IPS-18c (cell line): ENCODE measurements around the gene RGS9.

Experiments used
- H3K4me3 ChIP-seq: 2 replicates; pipeline ENCODE4 v1.7.0; 2013; ENCODE audit warnings: low read depth, mild to moderate bottlenecking, low read length, moderate library complexity; ENCODE audit not compliant: insufficient read depth
- H3K9me3 ChIP-seq: one replicate; pipeline ENCODE4 v1.6.1; 2013; ENCODE audit warnings: mild to moderate bottlenecking, low read length, moderate library complexity; ENCODE audit not compliant: control insufficient read depth, insufficient read depth

Gene RGS9

GRCh38 chr17:65219124-65219523 lies 82.0 kb downstream of the RGS9 start:
- no peak overlapping the region for H3K4me3 ChIP-seq
- no peaks in the 10 kb centered on the region for H3K9me3 ChIP-seq

- no peak overlapping the region for H3K4me3 ChIP-seq
- no peaks in the 10 kb centered on the region for H3K9me3 ChIP-seq
These were observed 82.5 kb downstream of the RGS9 start for GRCh38 chr17:65219707-65220106.

- Histone ChIP-seq H3K4me3 (no peak overlapping the region), H3K9me3 (no peaks in the 10 kb centered on the region)
These were observed 83.6 kb downstream of the RGS9 start for GRCh38 chr17:65220732-65221131.

GRCh38 chr17:65222214-65222738 lies 85.1 kb downstream of the RGS9 start:
- Histone ChIP-seq H3K9me3 (no peaks in the 10 kb centered on the region), H3K4me3 (no peak overlapping the region)

- H3K4me3 ChIP-seq, result no peak overlapping the region
- H3K9me3 ChIP-seq, result no peaks in the 10 kb centered on the region
These were observed 87.9 kb downstream of the RGS9 start for GRCh38 chr17:65225061-65225460.

GRCh38 chr17:65226227-65226626 lies 89.1 kb downstream of the RGS9 start:
- H3K9me3 ChIP-seq, result no peaks in the 10 kb centered on the region
- H3K4me3 ChIP-seq, result no peak overlapping the region

GRCh38 chr17:65227637-65228036 lies 90.5 kb downstream of the RGS9 start:
- Histone ChIP-seq H3K9me3 (no peaks in the 10 kb centered on the region), H3K4me3 (no peak overlapping the region)

- no peaks in the 10 kb centered on the region for H3K9me3 ChIP-seq
- no peak overlapping the region for H3K4me3 ChIP-seq
These were observed 91.1 kb downstream of the RGS9 start for GRCh38 chr17:65228287-65228686.

- H3K9me3 ChIP-seq, result no peaks in the 10 kb centered on the region
- H3K4me3 ChIP-seq, result no peak overlapping the region
These were observed 91.8 kb downstream of the RGS9 start for GRCh38 chr17:65228734-65229620.

GRCh38 chr17:65229621-65229995 lies 92.4 kb downstream of the RGS9 start:
- H3K9me3 ChIP-seq, result no peaks in the 10 kb centered on the region
- H3K4me3 ChIP-seq, result no peak overlapping the region

GRCh38 chr17:65230040-65230439 lies 92.9 kb downstream of the RGS9 start:
- Histone ChIP-seq H3K4me3 (no peak overlapping the region), H3K9me3 (no peaks in the 10 kb centered on the region)

- no peaks in the 10 kb centered on the region for H3K9me3 ChIP-seq
- H3K4me3 ChIP-seq, result no peak overlapping the region
These were observed 93.9 kb downstream of the RGS9 start for GRCh38 chr17:65231086-65231485.

- Histone ChIP-seq H3K4me3 (no peak overlapping the region), H3K9me3 (no peaks in the 10 kb centered on the region)
These were observed 94.6 kb downstream of the RGS9 start for GRCh38 chr17:65231662-65232335.

- no peaks in the 10 kb centered on the region for H3K9me3 ChIP-seq
- H3K4me3 ChIP-seq, result no peak overlapping the region
These were observed 98.1 kb downstream of the RGS9 start for GRCh38 chr17:65235284-65235683.

- H3K4me3 ChIP-seq, result no peak overlapping the region
- H3K9me3 ChIP-seq, result no peaks in the 10 kb centered on the region
These were observed 99.2 kb downstream of the RGS9 start for GRCh38 chr17:65236321-65236720.

GRCh38 chr17:65243838-65244625 lies 106.9 kb downstream of the RGS9 start:
- Histone ChIP-seq H3K9me3 (no peaks in the 10 kb centered on the region), H3K4me3 (peak overlapping the region; percentile 15; the same call in 1 of the 2 replicates)

GRCh38 chr17:65246252-65246651 lies 109.1 kb downstream of the RGS9 start:
- no peaks in the 10 kb centered on the region for H3K9me3 ChIP-seq
- no peak overlapping the region for H3K4me3 ChIP-seq
